HG02943 (cell line): ENCODE measurements around the gene NALF2.

Experiments
- ATAC-seq: cut with Tn5 transposase; IDR thresholded peaks from one replicate; pipeline ENCODE4 v1.9.1; 2021; ENCODE audit warnings: mild to moderate bottlenecking, low read depth, moderate library complexity; ENCODE audit not compliant: unreplicated experiment

NALF2 gene

DNA sequence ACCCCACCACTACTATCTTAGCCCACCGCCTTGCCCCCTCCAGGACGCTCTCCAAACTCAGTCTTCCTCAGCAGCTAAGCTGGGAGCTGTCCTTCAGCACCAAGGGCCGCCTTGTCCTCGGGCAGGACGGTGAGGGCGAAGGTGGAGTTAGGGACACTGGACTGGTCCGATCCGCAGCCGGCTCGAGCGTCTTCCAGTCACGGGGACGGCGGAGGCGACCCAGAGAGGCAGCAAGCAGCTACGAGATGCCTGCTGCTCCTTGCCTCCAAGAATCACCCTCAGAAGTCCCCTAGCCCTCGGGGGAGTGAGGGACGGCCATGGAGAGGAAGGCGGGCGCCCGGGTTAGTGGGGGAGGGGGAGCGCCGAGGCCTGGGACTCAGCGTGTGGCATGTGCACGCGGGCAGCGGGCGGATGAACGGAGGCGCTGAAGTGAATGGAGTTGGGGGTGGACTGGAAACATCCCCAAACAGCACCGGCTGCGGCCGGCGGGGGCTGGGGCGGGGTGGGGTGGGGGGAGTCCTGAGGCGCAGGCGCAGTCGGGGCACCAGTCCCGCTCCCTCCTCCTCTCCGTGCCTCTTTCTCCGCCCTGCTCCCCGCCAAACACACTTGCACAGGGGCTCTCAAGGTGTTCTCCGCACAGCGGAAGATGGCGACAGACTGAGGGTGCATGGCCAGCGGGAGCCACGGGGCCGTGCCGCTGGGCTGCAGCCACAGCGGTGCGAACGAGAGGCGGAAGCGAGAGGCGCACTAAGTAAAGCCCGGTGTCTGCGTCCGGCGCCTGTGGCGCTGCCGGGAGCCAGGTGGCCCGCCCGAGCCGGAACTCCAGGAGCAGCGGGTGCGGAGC, at the start of gene NALF2:
Gene NALF2, plus strand, starts transcription at position 545 of the 844 bp plus-strand sequence. CDS start 957 bp downstream, outside the sequence.
- no peak for ATAC-seq

DNA sequence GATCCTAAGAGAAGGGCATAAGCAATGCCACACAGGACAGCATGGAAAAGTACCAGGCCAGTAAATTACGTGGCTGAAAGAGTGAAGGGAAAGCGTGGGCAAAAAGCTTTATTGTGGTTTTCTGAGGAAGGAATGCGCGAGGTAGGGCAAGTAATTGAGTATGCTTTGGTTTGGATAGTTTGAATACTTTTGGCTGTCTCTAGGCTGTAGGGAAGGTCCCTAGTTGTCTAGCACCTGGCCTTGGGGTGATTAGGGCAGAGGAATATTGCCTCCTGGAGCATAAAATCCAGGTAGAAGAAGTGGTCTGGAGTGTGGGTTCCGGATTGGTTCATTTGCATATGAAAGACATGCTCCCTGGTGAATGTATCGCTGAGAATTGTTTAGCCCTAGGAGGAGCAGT, 46.4 kb upstream of the NALF2 start:
- no peak for ATAC-seq

DNA sequence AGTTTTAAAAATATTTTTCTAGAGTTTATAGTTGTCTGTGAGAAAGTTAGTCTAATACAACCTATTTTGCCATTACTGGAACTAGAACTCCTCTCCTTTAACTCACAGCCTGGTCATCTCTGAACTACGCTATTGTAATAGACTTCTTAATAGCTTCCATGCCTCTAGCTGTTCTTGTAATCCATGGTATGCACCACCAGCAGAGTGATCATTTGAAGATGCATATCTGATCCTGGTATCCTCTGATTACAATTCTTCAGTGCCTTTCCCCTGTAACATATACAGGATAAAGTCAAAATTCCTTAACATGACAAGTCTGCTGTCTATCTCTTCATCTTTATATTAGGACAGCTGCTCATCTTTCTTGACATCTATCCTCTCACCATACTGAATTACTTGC, 37.6 kb upstream of the NALF2 start:
- no peak for ATAC-seq

DNA sequence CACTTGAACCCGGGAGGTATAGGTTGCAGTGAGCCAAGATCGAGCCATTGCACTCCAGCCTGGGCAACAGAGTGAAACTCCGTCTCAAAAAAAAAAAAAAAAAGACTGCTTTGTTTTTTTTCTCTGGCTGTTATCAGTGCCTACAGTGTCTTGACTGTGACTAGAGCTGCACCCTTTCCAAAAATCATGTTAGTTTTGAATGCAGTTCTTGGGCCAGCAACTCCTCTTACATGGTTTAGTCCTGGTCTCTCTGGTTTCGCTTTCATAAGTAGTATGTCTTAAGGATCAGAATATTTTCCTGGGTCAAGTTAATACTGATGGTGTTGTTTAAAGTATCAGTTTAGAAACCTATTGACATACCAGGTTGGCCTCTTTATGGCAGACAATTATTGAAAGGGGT, 34.2 kb upstream of the NALF2 start:
- ATAC-seq = no peak

DNA sequence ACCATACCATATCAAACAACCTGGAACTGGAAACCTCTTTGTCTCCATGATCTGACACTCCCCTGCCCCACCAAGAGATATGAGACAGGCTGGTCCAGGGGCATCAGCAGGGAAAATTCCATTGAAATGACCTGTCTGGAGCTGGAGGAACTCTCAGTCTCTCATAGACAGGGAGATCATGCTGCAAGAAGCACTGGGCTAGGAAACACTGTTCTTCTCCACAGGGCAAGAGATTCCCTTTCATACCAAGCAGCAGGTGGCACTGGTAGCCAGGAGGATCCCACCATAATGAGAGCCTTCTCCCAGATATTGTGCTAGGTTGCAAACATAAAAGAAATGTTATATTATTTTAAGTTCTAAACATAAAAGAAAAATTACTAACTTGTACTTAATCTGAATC, 14.5 kb upstream of the NALF2 start:
- ATAC-seq = no peak

DNA sequence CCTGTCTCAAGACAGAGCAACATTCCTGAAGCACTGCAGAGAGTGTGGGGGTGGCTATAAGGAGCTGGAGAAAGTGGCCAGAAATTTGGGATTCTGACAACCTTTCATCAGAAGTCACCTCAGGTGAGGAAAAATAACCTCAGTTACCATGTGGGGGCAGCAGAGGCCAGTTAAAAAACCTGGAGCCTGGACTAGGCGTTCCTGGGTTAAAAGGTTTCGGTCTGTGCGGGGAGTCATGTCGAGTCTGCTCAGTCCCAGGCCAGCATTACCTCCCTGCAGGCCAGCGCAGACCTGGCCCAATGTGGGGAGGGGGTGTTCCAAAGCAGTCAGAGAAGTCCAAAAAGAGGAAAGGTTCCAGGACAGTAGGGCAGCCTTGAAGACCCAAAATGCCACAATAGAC, 10.9 kb upstream of the NALF2 start:
- ATAC-seq = no peak

DNA sequence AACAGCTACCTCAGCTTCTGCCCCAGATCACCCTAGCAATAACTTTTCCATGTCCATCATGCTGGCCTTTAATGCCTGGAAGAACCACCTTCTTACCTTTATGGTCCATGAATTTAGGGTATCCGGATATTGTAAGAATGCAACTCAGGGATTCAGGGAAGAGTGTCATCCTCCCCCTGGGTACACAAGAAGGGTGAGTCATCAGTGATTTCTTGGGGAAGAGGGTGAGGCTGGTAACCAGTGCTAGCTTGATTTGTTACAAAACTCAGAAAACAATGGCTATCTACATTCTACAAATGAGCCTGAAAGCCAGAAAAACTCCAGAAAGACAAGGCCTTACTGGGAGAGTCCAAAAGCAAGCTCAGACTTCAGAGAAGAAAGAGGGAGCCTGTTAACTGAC, 10.4 kb upstream of the NALF2 start:
- no peak for ATAC-seq

DNA sequence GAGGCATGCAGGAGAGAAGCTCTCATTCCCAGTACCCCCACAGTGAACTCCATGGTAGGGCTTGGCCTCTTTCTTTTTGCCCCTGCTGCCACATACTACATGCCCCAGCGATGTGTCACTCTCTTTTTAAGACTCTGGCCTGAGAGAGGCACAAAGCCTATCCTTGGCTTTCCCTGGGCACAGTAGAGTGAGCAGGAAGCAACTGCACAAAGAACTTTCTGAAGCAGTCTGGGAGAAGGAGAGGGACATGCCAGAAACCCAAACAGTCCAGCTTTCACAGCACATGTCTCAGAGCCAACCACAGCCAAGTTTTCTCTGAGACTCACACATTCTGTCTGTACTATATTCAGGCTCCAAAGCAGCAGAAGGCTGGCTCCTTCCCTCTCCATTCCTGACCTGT, 7.9 kb upstream of the NALF2 start:
- no peak for ATAC-seq

DNA sequence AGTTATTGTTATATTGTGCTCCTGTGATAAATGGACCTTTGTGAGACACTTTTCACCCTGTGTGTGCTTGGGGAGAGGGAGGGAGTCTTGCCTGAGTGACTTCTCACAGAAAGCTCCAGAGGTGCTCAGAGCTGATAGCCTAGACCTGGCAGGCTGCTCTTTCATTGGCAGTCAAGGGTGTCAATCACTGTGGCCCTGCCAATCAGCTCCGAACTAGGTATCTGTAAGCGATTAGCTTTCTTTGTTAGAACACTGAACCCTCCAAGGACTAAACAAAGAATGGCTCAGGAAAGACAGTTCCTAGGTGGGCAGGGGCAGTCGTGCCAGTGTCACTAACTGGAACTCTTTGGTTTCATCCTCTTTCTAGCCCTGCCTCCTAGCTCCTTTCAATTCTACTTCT, 2.7 kb upstream of the NALF2 start:
- no peak for ATAC-seq

DNA sequence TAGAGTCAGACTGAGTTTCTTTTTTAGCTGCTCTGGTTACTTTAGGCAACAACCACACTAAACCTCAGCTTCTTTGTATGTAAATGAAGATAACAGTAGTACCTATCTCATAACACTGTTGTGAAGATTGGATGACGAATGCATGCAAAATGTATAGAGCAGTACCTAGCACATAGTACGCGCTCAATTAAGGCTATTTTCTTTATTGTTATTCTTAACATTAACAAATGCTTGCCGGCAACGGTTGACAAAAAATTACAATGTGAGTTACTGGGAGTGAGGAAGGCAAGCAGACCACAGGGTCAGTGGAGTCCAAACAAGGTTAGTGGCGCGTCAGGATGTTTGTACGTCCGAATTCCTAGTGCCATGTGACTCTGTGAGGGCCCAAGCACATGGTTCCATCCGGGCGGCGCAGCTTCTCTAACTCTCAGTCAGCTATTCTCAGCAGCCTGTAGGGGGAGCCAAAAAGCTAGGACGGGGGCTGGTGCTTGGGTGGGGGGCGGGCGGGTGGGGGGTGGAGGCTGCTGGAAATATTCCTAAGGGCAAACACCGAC, 821 bp upstream of the NALF2 start:
- no peak for ATAC-seq

DNA sequence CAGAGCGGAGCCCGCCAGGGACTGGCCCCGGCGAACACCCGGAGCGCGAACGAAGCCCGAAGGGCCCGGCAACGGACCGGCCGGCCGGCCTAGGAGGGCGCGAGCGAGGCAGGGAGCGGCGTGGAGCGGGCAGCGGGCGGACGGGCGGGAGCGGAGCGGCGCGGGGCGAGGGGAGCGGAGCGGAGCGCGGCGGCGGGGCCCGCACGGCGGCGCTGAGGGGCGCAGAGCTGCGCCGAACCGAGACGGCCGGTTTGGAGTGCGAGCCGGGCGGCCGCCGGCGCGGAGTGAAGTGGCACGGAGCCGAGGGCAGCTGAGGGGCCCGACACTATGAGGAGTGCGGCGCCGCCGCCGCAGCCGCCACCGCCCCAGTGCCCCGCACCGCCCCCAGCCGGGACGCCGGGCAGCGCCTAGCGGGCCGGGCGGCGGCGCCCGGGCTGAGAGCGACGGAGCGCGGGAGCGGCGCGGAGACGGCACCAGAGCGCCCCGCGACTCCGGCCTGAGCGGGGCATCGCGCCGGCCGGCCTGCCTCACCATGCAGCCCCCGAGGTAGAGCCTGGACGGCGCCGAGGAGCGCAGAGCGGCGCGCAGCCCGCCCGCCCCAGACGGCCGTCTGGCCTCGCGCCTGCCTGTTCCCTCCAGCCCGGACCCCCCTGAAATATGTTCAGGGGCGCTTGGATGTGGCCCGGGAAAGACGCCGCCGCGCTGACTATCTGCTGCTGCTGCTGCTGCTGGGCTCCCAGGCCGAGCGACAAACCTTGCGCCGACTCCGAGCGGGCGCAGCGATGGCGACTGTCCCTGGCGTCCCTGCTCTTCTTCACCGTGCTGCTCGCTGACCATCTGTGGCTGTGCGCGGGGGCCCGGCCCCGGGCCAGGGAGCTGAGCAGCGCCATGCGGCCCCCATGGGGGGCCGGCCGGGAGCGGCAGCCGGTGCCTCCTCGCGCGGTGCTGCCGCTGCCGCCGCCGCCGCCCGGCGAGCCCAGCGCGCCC, 793 bp downstream of the NALF2 start:
- no peak for ATAC-seq

DNA sequence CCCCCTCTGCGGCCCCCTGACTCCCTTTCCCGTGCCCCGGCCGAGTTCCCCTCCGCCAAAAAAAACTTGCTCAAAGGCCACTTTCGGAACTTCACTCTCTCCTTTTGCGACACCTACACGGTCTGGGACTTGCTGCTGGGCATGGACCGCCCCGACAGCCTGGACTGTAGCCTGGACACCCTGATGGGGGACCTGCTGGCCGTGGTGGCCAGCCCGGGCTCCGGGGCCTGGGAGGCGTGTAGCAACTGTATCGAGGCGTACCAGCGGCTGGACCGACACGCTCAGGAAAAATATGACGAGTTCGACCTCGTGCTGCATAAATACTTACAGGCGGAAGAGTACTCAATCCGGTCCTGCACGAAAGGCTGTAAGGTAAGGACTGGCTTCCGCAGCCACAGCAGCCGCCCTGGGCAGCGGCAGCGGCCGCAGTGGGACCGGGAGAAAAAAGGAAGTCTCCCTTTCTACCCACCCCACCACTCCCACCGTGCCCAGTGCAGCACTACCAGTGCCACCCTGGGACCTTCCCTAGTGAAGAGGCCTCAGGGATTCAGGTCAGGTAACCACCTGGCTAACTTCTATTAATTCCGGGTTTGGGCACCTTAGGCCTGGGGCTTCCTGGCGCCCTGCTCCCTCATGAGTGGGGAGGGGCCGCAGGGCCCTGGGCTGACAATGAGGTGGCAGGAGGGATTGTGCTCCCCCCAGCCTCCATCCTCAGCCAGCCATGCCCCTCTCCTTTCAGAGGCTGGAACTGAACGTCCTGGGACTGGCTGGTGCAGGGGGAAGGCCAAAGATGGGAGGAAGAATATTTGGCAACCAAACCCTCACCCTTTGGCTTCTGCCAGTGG, 1.9 kb downstream of the NALF2 start:
- ATAC-seq = no peak

DNA sequence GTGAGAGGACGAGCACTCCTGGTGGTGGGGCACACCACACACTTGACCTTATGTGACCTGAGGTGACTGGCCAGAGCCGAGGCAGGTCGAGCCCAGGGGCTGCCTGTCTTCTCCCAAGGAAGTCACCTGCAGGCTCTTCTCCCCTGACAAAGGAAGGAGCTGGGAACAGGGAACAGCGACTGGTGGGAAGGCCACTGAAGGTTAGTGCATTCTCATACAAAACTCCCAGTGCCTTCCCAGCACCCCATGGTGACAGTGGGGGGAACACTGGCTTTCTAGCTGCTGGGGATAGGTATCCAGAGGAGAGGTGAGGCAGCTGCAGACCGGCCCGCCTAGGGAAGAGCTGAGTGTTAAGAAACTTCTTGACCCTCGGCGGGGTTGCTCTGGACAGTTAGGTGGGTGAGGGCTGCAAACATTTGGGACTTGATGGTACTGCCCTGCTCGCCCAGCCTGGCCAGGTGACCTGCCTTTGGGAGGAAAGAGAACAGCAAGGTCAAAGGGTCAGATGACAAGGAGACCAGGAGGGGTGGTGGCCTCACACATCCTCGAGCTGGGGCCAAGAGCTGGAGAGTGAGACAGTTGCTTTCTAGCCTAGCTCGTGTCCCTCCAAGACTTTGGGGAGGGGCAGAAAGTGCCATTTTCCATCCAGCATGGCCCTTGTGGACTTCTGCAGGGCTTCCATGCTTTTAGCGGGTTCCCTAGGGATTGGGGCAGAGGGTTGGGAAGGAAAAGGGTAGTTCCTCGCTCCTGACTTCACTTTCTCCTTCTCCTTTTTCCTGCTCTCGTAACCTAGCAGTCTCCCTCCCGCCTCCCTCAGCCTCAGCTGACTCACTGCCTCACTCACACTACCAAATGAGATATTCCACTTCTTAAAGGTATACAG, 2.7 kb downstream of the NALF2 start:
- ATAC-seq = no peak

DNA sequence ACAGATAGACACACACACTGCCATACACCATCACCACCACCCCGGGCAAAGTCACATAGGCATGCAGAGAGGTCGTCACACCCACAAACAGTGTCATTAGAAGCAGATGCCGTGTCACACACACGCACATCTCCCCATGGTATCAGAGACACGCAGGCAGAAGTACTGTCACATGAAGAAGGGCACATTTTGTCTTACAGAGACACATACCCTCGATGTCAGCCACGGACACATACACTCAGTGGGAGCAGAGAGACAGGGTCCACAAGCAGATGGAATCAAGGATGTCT, 3.3 kb downstream of the NALF2 start:
- ATAC-seq = no peak

DNA sequence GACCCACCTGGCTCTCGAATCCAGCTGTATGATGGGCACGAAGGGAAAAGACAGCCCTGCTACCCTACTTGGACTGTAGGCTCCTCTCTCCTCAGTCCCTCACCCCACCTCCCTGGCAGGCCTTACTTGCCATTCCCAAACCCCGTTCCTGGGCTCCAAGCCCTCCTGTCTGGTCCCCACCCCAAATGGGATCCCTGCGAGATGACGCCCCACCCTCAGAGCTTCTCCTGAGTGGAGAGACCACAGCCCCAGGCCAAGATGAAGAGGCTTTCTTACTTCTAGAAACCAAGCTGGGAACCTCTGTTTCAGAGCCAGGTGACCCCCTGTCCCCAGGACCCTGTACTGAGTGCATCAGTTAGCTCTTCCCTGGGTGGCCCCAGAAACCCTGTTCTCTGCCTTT, 4.5 kb downstream of the NALF2 start:
- ATAC-seq = no peak

DNA sequence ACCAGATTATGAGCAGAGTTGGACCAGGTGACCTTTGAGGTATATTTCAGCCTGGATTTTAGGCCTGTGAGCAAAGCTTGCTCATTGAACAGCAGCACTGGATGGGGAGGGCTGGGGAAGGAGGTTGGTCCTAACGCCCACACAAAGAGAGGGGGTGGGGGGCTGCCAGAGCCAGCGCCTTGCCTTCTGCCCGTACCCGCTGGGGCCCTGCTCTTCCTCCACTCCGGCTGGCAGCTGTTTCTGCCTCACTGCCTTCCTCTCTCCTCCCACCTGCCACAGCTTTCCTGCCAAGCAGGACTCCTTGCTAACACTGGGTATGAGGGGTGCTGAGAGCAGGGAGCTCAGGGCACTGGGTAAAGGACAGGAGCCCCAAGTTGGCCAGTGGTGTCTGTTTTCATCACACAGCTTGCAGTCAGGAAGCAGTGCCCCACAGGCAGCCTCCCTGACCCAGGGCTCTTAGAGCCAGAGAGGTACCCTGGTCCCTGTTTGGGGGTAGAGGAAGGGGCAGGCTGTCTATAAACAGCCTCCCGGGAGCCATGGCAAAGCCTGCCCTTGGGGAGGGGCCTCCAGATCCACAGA, 6.1 kb downstream of the NALF2 start:
- ATAC-seq = no peak

DNA sequence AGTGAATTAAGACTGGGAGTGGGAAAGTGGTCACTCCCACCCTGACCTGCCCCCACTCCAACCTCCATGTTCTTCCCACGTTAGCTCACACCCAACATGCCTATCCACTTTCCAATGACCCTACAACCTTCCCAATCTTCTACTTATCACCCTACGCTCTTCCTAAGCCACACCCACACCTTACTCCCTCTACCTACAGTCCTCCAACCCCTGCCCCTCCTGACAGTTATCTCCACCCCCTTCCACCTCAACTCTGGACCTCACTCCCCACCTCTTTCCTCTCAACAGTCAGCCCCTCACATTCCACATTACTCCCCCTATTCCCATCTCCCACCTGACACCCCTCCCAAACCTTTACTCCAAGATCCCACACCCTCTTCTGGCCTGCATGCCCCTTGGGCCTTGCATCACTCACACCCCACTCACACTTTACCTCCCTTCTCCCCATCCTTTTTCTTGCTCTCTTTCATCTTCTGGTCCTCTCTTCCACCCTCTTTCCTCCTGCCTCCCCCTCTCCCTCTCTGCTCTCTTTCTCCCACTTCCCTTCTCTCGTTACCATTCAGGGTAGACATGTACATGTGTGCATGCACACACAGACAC, 6.9 kb downstream of the NALF2 start:
- ATAC-seq = no peak

DNA sequence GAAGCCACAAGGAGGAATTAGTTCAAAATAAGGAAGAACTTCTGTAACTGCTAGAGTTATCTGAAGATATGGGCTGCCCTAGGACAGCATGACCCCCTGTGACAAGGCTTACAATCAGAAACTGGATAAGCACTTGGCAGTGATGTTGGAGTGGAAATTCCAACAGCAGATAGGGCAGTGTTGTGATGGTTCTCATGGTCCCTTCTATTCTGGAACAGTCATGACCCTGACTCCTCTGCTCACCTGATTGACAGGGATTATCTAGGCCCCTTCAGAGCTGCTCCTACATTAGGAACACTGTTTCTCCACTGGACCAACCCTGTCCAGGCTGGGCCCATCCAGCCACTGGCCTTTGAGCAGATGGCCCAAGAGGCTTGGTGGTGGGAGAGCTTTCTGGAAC, 17.9 kb downstream of the NALF2 start:
- no peak for ATAC-seq

DNA sequence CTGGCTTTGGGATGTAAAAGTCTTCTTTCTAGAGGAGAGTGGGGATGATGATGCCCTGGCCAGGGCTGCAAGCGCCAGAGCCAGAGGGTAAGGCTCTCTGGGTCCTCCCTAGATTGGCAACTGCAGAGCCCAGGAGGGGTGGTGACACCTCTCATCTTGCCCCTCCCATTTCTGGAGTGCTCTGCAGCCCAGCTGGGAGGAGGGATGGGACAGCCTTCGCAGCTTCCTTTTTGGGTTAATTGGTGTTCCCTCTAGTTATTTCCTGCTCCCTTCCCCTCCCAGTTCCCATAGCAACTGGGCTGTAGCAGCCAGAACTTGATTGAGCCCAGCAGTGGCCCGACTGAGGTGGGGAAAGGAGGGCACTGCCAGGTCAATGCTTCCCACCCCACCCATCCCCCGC, 19.2 kb downstream of the NALF2 start:
- no peak for ATAC-seq
